IPS-NIHi11 (cell line): Measurements from ENCODE around the gene WDPCP.
"Not testable (repeated sequence)": the region's sequence is repeated elsewhere in the genome, so short reads cannot be mapped to it uniquely, and the experiment has no call there.

Source experiments
- DNase-seq: peaks from one replicate; pipeline ENCODE4 v3.0.0; 2012; ENCODE audit warnings: mixed read lengths, low spot score

WDPCP gene

DNA sequence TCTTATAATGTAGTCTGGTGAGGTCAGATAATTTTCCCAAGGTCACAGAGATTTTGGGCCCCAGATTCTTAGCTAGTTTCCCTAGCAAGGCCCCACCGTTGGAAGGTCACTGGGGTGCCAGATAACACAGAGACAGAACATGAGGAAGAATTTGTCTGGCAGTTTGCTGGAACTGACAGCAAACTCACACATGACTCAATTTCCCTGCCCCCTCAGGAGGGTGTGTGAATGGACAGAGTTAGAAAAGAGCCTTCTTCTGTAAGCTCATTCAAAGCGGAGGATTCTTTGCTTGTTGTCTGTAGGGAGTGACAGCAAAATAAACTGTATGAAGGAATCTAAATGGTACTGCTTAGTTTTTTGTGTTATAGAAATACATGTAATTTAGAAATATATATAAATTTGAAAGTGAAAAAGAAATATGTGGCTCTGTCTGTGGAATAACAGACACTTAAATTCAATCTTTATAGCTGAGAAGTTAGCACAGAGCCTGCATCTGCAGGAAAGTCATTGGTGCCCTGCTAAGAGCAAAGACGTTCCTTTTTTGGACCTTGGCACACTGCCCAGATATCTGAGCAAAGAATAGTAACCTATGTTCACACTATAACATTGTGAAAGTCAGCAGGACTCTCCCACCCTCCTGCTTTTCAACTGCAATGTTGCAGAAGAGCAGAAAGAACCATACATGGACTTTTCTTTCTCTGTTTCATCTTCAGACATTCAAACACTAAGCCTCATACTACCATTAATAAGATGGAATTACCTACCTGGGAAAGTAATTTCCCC lies 2.5 kb upstream of the WDPCP start:
- DNase-seq: no peak

DNA sequence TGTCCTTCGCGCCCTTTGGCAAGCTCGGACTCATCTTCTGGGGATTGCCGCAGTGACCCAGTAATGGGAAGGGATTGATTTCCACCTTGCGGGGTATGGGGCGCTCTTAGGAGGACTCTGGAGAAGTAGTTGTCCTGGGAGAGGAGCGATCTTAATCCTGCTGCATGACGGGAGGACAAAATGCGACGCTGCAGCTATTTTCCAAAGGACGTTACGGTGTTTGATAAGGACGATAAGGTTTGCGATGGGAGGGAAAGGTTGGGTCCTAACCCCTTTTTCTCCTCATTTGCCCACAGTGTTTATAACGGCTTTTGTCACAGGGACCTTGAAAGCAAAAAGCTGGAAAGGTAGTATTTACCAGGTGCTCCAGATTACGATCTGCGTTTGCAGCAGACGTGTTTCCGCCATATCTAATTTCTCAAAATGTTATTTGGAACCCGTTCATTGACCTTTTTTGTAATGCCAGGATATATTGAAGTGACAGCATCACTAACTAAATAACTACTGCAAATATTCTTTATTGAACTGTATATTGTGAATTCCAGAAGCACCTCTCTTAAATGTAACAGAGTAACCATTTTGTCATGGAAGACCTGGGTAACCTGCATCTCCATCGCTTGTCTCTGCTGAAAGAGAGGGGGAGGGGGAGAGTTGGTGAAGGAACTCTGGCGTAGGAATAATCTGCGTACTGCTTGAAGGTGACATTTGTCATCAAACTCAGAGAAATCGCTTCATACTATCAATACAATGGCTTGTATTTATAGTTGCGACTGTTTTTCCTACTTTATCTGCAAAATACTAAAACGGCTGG lies 1.1 kb upstream of the WDPCP start:
- DNase-seq: peak; percentile 13

GRCh38 chr2:63587814-63588384 lies 378 bp downstream of the WDPCP start:
- DNase-seq: no peak

DNA sequence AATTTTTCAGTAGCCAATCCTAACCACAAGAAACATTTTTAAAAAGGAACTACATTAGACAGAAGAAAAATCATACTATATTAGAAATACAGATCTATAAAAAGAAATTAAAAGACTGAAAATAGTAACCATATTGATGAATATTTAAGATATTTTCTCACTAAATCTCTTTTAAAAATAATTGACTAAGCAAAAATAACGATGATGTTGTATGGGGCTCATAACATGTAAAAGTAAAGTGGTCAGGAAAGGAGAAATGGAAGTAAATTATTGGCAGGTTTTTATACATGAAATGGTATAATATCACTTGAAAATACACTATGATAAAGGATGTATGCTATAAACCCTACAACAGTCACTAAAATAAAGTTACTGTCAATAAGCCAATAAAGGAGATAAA lies 5.4 kb downstream of the WDPCP start:
- DNase-seq: no peak

DNA sequence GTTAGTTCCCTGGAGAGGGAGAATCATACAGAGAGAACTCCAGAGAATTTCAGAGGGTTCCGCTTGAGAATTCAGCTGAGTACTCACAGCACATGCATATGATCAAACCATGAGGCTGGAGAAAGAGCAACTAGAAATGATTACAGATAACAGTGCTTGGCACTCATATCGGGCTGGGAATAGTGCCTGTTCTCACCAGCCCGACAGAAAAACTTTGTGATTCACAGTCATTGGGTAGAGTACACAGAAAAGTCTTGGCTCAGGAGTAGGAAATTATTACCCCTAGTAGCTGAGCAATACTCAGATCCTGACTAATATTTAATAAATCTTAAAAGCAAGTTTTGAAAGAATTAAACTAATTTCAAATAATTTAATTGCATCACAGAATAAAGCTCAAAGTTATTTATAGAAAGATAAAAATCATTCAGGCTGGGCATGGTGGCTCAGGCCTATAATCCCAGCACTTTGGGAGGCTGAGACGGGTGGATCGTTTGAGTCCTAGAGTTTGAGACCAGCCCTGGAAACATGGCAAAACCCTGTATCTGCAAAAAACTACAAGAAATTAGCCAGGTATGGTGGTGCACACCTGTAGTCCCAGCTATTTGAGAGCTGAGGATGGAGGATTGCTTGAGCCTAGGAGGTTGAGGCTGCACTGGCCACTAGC lies 6.8 kb downstream of the WDPCP start:
- no peak for DNase-seq

DNA sequence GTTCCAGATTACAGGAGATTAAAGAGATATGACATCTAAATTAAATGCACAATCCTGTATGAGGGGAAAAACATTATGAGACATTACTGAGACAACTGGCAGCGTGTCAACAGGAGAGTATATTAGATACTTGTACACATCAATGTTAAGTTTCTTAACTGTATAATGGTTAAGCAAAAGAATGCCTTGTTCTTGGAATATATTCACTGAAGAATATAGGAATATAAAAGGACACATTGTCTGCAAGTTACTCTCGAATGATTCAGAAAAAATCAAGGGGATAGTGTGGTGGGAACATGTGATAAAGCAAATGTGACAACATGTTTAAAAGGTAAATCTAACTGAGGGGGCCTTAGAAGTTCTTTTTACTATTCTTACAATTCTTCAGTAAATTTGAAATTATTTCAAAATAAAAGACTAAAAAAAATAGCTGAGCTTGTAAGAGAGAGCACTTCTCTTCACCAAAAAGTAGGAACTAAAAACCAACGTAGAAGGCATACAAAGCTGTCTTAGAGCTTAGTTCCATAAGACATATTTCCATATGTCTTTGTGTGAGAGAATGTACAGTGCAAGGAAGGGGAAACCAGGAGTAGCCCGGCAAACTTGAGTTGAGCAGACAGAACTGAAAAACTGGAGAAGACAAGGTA lies 7.5 kb downstream of the WDPCP start:
- no peak for DNase-seq

- no peak for DNase-seq
These were observed 9.5 kb downstream of the WDPCP start for GRCh38 chr2:63578767-63579166.

- DNase-seq: no peak
These were observed 11.7 kb downstream of the WDPCP start for GRCh38 chr2:63576546-63576945.

GRCh38 chr2:63573726-63574345 lies 14.4 kb downstream of the WDPCP start:
- DNase-seq: not testable (repeated sequence)

- not testable (repeated sequence) for DNase-seq
These were observed 15.3 kb downstream of the WDPCP start for GRCh38 chr2:63573026-63573425.

DNA sequence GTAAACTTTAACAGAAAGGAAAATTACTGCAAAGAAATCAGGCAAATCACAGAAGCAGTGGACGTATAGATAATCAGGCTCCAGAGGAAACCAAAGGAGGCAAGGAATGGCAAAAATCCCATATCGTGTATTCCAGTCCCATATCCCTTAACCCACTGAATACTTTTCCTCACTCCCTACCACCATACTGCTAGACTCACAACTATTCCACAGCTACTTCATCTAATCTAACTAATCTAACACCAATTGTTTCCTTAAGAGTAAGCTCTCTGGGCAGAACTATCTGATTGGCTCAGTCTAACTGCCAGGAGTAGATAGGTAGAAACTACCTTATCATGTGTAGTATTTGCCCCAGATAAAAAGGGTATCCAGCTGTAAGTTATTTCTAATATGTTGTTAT lies 16.3 kb downstream of the WDPCP start:
- DNase-seq: no peak

DNA sequence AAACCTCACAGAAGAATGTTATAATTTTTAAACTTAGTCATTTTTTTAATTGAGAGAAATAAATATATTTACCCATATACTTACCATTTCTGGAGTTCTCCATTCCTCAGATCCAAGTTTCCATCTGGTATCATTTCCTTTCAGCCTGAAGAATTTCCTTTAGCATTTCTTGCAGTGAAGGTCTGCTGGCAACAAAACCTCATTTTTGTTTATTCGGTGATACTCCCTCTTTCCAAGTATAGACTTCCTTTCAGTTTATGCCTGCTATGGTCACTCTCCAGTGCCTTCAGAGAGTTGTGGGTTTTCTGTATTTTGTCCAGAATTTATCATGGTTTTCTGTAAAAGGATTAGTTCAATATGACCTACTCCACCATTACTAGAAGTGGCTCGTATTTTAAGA lies 17.0 kb downstream of the WDPCP start:
- DNase-seq: no peak

GRCh38 chr2:63569740-63570139 lies 18.5 kb downstream of the WDPCP start:
- no peak for DNase-seq

DNA sequence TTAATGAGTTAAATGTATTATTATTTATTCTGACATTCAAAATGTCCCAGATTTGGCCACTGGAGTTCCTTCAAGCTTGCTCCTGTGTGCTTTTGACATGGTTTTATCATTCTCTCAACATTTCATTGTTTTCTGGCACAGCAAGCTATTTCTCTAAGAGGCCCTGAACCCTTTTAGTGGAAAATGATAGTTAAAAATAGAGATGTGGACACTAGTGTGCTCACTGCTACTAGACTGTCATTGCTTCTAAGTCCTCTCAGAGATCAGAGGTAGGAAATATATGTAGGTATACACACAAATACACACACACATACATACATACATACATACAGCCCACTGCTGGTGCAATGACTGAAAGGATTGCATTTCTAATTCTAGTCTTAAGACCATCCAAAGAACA lies 25.5 kb downstream of the WDPCP start:
- DNase-seq: no peak

DNA sequence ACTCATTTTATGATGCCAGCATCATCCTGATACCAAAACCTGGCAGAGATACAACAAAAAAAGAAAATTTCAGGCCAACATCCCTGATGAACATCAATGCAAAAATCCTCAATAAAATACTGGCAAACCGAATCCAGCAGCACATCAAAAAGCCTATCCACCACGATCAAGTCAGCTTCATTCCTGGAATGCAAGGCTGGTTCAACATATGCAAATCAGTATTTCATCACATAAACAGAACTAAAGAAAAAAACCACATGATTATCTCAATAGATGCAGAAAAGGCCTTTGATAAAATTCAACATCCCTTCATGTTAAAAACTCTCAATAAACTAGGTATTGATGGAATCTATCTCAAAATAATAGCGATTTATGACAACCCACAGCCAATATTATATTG lies 29.4 kb downstream of the WDPCP start:
- DNase-seq: not testable (repeated sequence)

- DNase-seq: not testable (repeated sequence)
These were observed 30.5 kb downstream of the WDPCP start for GRCh38 chr2:63557819-63558218.

DNA sequence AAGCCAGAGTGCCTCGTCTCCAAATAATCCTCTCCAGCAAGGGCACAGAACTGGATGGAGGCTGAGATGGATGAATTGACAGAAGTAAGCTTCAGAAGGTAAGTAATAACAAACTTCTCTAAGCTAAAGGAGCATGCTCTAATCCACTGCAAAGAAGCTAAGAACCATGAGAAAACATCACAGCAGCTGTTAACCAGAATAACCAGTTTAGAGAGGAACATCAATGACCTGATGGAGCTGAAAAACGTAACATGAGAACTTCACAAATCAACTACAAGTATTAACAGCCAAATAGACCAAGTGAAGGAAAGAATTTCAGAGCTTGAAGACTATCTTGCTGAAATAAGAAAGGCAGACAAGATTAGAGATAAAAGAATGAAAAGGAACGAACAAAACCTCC lies 32.3 kb downstream of the WDPCP start:
- DNase-seq: peak; percentile 35

GRCh38 chr2:63555299-63555698 lies 33.0 kb downstream of the WDPCP start:
- no peak for DNase-seq

GRCh38 chr2:63553049-63553448 lies 35.2 kb downstream of the WDPCP start:
- no peak for DNase-seq

DNA sequence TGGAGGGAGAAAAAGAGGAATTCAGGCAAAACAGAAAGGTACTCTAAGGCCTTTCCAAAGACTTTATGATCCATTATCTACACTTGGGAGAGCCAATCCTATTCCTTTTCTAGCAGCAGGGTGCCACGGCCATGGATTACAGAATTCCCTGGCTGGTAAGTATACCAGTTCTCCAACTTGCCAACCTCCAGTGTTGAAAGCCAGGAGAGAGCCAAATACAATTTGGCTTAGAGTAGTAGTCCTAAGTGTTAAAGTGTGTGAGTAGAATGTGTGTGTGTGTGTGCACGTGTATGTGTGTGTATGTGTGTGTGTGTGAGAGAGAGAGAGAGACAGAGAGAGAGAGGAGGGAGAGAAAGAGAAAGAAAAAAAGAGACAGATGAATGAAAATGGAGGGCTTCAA lies 43.3 kb downstream of the WDPCP start:
- no peak for DNase-seq

DNA sequence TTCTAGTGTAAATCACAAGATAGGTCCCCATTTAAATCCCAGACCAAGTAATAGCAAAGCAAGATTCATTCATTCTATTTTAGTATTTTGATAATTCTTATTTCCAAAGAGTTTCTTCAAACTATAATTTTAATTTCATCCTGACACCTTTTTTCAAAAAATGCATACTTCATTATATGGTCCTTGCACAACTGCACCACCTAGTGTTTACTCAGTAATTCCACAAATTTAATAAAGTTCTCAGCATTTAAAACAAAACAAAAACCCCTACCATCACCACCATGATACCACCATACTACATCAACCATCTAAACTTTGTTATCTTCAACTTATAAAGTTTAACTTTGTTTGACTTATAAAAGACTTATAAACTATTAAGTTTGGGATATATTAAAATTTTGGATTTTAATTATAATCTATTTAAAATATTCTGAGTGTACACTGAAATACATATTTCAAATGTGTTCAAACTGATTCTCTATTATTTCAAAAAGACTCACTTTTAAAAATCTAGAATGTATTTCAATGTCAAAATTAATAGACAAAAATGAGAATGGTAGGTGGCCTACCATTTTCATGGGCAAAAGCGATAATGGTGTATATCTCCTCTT lies 44.2 kb downstream of the WDPCP start:
- no peak for DNase-seq
